H1 (cell line): ENCODE results near the gene RSBN1.

Experiments used
- BACH1 ChIP-seq: IDR thresholded peaks from 2 replicates; pipeline ENCODE4 v1.6.1; 2012; ENCODE audit warnings: low read length, improper control_type of control experiment
- EZH2 ChIP-seq: fragments of 200-600 bp; sonication (generic); IDR thresholded peaks from 2 replicates; pipeline ENCODE4 v1.7.1; 2012; ENCODE audit warnings: low read depth, mild to moderate bottlenecking, moderate library complexity, low read length, inconsistent platforms; ENCODE audit not compliant: severe bottlenecking
- POLR2A ChIP-seq, 2 experiments: IDR thresholded peaks; 1 replicate in 1 of 2; 2 replicates in 1 of 2; pipeline ENCODE4 v1.6.1; 2011; ENCODE audit warnings: low read depth in 2 of 2, low read length in 2 of 2, mild to moderate bottlenecking in 2 of 2; ENCODE audit errors: control extremely low read depth in 1 of 2

DNA sequence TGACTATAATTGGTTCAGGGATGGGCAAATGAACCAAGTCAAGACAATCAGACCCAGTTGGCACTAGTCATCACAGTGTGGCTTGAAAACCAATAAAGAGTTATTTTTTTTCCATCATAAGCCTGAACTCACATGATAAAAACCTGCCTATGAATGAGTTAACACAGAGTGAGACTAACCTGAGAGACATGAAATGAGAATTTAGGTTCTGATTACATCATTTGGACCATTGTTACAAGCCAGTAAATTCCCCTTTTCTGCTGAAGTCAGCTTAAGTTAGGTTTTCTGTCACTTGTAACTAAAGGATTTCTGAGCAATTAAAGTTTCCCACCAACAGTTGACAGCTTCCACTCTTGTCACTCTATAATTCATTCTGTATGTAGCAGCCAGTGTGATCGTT lies 9.6 kb upstream of the RSBN1 start:
- no peak for TF ChIP-seq BACH1
- TF ChIP-seq POLR2A (IDR thresholded peaks at IDR 0.05; ENCODE audit: control extremely low read depth in 1 of 2, low read depth in 2 of 2, low read length in 2 of 2) = no peak
- TF ChIP-seq EZH2 = no peak
